Erythroblast (primary cell): ENCODE data around the gene LILRA5.
"Not testable (repeated sequence)": the region's sequence is repeated elsewhere in the genome, so short reads cannot be mapped to it uniquely, and the experiment has no call there.

ENCODE experiments used
- GATA1 ChIP-seq: IDR thresholded peaks from 2 replicates; pipeline ENCODE4 v1.6.1; 2011; ENCODE audit warnings: low read depth, mild to moderate bottlenecking, control low read depth, low read length, moderate library complexity
- POLR2A ChIP-seq: IDR thresholded peaks from 2 replicates; pipeline ENCODE4 v1.6.1; 2011; ENCODE audit warnings: mild to moderate bottlenecking, low read length

- TF ChIP-seq POLR2A, GATA1: not testable (repeated sequence)
Observed at GRCh38 chr19:54272181-54272580, 40.8 kb downstream of the LILRA5 start.
